GM19372 (cell line): ENCODE results near the gene CHSY3.
A peak's percentile ranks its signal among the peaks of the same experiment; 100 is the strongest.
"Not testable (repeated sequence)": the region's sequence is repeated elsewhere in the genome, so short reads cannot be mapped to it uniquely, and the experiment has no call there.

Source experiments
- ATAC-seq: cut with Tn5 transposase; IDR thresholded peaks from one replicate; pipeline ENCODE4 v1.9.1; 2021; ENCODE audit warnings: mild to moderate bottlenecking, low read depth, moderate library complexity; ENCODE audit not compliant: unreplicated experiment

Gene CHSY3

DNA sequence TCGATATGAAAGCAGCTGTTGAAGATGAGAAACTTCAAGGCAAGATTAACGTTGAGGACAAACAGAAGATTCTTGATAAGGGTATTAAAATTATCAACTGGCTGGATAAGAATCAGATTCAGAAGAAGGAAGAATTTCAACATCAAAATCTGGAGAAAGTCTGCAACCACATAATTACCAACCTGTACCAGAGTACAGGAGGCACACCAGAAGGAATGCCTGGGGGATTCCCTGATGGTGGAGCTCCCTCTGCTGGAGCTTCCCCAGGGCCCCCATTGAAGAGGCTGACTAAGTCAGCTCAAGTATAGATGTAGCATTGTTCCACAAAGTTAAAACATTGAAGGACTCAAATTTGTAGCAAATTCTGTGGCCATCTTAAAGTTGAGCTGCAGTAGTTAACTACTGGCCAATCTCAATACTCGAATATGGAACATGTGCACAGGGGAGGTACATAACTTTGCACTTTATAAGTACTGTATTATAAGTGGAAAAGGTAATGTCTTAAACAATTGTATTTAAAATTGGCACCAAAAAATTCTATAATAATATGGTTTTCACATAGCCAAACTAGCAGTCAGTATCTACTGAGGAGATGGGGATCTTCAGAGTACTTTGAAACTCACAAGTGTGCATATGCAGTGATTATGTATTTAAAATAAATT, 237.5 kb downstream of the CHSY3 start:
- ATAC-seq = peak; percentile 81

DNA sequence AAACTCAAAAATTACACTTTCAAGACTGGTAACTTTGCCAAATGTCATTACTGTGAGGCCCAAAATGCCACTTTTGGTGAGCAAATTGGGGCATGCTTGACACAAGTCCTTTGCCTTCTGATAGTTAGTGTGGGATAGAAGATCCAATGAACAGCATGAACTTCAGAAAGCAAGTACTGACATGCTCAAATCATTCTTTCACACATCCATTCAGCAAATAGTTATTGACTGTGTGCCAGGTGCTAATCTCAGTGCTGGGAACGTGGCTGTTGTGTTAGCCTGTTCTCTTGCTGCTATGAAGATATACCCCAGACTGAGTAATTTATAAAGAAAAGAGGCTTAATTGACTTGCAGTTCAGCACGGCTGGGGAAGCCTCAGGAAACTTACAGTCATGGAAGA, 247.0 kb downstream of the CHSY3 start:
- ATAC-seq = no peak

DNA sequence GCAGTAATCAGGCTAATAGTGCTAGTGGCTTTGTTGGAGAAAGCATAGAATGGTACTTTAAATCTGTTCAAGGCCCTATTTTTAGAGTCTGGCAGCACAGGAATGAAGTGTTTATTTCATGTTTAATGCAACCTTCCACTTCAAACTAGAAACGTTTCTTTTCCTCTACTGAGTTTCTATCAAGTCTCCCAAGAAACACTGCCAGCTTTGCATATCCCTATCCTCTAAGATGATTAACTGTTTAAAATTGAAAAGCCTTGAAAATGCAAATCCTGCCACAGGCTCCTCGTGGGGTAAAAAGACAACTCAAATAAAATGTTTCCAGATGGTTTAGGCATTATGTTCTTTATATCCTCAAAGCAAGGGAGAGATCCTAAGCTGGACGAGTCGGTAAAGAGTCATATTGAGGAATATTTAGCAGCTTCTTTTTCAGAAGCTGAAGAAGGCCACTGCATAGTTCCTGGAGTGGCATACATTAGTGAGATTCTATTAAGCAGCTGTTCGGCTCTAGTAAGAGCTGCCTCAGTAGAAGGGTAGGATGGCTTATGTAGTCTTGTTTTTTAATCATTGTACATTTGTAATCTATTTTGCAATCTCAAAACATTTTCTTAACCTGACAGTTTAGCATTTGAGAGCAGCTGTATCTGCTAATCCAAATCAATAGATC, 251.2 kb downstream of the CHSY3 start:
- ATAC-seq = no peak

DNA sequence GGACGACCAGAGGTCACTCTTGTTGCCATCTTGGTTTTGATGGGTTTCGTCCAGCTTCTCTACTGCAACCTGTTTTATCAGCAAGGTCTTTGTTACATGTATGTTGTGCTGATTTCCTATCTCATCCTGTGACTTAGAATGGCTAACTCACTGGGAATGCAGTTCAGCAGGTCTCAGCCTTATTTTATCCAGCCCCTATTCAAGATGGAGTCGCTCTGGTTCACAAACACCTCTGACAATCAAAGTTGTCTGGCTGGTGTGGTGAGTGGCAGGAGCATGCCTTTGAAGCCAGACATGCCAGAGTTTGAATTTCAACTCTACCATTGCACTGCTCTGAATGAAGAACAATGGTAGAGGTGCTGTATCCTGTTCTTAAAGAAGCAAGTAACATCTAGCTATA, 253.8 kb downstream of the CHSY3 start:
- no peak for ATAC-seq

DNA sequence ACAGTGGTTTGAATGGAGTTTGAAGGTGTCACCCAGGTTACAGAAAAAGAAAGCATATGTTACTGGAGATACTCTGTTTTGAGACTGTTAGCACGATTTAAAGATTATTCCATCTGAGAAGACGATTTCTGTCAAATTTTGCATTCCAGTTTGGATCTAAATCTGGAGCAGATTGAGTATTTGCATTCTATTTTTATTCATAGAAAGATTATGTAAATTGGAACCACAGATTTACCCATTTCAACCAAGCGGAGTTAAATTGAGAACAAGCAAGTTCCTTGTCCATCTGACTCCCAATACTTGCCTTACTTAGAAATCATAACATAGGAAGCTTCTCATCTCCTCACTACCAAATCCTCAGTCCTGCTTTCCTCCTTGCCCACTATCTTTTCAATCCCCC, 255.7 kb downstream of the CHSY3 start:
- no peak for ATAC-seq

DNA sequence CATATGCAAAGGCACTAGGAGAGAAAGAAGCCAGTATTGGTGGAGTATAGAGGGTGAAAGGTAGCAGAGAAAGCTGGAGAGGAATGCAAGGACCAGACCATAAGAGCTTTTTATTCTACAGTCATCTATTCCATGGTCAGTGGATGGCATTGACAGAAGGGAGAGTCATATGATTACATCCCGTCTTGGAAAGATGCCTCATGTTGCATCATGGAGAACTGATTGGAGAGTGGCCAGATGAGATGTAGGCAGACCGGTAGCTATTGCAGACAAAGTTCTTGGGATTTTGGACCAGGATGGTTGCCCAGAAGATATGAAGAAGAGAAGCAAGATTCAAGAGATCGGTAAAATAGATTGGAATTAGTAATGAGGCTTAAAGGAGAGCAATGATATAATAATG, 260.7 kb downstream of the CHSY3 start:
- no peak for ATAC-seq

DNA sequence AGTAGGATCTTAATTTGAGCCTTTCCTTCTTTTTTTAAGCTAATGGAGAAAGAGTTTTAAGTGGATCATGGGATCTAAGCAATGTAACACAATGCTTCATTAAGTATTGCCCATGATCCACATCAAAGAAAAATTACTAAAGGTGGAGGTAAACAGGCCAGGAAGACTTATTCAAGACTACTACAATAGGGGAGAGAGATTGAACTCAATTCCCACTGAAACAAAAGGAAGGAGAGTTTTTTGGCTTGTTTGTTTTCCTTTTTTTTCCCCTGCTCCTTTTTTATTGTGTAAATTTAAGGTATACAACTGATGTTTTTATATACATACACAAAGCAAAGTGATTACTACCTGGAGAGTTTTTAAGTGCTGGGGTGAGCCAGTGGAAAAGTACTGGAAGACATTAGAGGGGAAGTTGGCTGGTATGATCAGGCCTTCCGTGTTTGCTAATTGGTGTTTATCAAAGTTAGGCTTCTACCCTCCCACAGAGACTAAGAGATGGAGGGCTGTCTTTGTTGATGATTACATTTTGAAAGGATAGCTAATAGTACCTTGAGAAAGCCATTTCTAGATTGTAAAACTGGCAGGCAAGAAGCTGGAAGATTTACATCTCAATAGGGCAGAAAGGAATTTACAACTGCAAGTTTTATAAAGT, 262.7 kb downstream of the CHSY3 start:
- ATAC-seq = no peak

DNA sequence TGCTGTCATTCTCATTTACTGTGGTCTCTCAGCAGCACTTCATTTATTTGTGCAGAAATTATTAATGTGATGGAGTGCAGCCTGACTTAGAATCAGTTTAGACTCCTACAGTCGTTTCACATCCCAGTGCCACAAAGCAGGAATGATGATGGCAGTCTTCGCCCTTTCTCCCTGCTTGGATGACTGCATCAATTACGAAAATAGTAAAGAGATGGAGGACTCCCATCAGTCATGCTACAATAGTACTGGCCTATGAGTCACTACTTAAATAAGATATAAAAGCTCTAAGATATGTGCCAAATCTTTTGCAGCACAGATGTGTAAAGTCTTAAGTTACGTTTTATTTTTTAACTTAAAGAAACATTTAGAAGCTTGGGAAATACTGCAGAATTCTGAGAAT, 263.9 kb downstream of the CHSY3 start:
- no peak for ATAC-seq

DNA sequence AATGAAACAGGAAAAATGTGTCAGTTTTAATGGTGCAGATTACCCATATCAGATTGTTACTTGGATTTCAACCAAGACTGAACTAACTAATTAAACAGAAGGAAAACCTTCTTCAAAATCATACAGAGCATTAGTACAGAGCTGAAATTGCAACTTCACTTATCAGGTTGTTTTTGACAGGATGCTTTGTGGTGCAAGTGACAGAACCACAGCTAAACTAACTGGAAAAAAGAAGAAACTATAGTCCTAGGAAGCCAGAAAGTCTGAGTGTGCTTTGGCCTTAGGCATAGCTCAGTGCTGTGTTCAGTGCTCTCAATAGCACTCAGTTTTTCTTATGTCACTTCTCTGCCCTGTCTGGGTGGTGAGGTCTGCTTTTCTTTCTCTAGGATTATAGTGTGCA, 267.4 kb downstream of the CHSY3 start:
- ATAC-seq = no peak

DNA sequence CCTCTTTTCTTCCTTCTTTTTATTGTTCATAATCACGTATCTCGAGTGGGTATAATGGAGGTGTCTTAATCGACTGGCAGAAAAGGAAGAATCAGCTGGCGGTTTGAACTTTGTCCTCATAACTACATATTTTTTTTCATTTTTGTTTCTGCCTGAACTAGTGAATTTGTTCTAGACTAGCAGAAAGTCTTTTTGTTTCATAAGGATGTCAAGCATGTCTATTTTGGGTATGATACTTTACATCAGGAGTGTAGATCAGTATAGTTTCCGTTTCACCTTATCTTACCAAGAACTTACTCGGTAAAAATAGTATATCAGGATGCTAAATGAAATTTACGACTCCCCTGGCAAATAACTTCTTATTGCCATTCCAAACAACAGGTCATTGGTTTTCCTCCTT, 278.9 kb downstream of the CHSY3 start:
- no peak for ATAC-seq

DNA sequence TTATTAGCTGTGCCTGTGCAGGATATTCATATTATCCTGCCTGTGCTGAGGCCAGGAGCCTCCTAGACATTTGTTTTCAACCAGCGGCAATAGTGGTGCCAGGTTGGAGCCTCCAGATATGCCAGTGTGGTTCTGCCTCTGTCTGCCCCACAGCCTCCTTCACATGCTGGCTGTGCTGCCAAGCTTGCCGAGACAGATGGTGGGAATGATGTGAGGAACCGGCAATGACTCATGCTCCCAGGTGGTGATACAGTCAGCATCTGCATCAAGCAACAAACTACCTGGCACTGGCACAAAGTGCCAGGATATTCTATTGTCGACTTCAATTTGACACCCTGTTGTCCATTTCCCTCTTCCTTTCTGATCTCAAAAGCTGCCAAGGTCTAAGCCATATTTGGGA, 285.7 kb downstream of the CHSY3 start:
- ATAC-seq = no peak

DNA sequence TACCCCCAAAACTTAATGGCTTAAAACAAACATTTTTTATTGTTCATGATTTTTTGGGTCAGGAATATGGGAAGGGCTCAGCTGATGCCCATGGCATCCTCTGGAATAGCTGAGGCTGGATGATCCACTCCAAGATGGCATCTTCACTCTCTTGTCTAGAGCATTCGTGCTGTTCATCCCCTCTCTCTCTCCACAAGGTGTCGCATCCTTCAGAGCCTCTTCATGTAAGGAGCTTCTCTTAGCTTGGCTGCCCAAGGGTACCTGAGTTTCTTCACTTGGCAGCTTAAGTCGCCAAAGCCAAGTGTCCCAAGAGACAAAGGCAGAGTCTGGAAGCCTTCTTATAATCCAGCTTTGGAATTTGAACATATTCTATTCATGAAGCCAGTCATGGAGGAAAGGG, 294.7 kb downstream of the CHSY3 start:
- no peak for ATAC-seq

DNA sequence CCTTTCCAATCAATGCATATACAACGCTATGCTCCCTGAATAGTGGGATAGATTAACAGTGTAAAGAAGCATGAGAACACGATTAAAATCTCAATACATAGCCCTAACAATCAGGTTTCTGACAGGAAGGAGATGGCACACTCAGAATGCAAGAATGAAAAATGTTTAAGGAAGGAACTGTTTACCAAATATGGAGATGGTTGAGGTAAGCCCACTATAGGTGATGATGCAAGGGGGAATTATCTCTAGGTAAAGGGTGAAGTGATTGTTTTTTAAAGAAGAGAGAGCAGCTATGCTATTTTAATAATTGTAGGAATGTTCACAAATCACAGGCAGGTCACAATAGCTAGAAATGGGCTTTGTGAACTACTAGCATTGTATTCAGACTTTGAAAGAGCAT, 302.4 kb downstream of the CHSY3 start:
- no peak for ATAC-seq

DNA sequence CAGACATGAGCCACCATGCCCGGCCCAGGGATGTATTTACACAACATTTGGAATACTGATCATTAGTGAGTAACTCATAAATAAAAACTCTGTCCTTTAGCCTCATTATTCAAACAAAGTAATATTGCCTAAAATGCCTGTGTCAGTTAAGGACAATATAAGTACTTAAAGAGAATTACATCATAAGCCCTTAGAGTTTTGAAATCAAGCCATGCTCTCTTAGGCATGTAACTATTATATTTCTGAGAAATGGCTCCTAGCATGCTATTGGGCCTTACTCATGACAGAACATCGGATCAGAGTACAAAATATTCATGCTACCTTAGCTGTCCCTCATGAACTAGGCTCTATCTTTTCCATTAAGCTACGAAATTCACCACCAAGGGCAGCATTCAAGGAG, 309.3 kb downstream of the CHSY3 start:
- no peak for ATAC-seq

DNA sequence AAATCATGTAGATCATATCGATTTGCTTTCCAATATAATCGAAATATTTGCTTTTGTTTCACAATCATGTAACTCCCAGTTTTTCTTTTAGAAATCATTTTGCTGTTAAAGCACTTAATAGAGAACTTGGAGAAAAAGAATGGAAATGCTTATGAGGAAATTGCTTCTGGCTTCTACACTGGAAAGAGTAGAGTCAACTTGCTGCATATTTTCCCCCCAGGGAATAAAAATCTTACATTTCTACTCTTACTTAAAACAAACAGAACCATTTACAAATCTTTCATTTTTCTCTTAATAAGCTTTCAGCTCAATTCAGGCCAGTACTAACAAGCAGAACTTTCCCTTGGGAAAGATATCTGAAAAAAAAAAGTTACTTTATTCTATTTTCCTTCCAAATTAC, 312.0 kb downstream of the CHSY3 start:
- no peak for ATAC-seq

DNA sequence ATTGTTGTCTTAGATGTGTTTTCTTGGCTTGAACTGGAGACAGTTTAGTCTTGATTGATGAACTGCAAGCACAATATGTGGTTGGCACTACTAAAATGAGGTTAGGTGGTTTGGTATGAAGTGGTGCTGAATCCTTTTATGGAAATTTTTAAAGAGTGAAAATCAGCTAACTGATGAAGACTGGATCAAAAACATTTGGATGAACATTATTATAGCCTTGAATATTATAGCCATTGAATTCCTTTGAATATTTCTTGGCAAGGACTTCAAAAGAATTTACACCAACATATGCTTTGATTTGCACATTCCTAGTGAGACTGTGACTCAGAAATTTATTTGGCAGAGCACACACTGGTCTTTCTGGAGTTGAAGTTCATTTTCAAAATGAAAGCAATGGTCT, 318.3 kb downstream of the CHSY3 start:
- ATAC-seq = no peak

DNA sequence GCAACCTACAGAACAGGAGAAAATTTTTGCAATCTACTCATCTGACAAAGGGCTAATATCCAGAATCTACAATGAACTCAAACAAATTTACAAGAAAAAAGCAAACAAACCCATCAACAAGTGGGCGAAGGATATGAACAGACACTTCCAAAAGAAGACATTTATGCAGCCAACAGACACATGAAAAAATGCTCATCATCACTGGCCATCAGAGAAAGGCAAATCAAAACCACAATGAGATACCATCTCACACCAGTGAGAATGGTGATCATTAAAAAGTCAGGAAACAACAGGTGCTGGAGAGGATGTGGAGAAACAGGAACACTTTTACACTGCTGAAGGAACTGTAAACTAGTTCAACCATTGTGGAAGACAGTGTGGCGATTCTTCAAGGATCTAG, 322.3 kb downstream of the CHSY3 start:
- not testable (repeated sequence) for ATAC-seq

DNA sequence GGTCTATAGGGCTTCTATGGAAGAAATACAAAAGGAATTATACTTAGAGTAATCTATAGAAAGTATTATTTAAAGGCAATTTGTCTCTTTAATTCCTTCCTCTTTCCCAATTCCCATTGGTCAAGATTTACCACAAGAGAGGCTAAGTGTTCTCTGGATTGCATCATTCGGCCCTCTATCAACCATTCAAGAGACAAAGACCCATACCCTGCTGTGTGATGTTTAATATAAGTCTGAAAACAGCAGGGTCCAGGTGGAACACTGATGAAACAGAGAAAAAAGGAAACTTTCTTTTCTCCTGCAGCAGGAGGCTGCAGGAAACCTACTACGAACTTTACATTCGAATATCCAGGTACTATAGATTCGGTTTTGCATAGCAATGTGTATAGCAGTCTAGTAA, 323.4 kb downstream of the CHSY3 start:
- no peak for ATAC-seq

DNA sequence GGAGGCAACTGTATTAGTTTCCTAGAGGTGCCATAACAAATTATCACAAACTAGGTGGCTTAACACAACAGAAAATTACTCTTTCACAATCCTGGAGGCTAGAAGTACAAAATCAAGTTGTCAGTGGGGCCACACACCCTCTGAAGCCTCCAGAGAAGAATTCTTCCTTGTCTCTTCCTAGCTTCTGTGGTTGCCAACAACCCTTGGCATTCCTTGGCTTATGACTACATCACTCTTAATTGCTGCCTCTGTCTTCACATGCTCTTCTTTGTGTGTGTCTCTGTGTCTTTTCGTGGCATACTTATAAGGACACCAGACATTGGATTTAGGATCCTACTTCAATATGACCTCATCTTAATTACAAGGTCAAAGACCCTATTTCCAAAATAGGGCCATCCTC, 327.5 kb downstream of the CHSY3 start:
- ATAC-seq = no peak

DNA sequence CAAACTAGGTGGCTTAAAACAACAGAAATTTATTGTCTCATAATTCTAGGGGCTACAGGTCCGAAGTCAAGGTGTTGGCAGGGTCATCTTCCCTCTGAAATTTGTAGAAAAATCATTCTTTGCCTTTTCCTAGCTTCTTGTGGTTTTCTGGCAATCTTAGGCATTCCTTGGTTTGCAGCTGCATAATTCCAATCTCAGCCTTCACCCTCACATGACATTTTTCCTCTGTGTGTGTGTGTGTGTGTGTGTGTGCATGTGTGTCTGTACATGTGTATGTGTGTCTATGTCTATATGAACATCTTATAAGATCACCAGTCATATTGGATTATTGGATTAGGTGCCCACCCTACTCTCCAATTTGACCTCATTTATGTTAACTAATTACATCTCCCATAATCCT, 330.6 kb downstream of the CHSY3 start:
- no peak for ATAC-seq
